ENCODE results near the gene SMIM38.

GRCh38 chr11:69173925-69174581 lies 18.3 kb downstream of the SMIM38 start:
- TF ChIP-seq CTCF (IDR thresholded peaks at IDR 0.05) (no peak), POLR2A (IDR thresholded peaks at IDR 0.05) (no peak)

Data from lower leg skin (tissue), 3 donors.